Right lobe of liver (tissue), 4 donors: ENCODE data around the gene KRTAP12-3.

Experiments
- POLR2A ChIP-seq: fragments of 450-650 bp; IDR thresholded peaks from one replicate; pipeline ENCODE4 v1.6.1; 2017; ENCODE audit warnings: antibody characterized with exemption, mild to moderate bottlenecking
- TF ChIP-seq, protein P1 (sequence below), 4 donors: fragments of 200-600 bp in 3 of 4; fragments of 450-650 bp in 1 of 4; IDR thresholded peaks; one replicate each; pipeline versions ENCODE4 v1.5.1 to v1.8.0; 2016 to 2022; ENCODE audit warnings: antibody characterized with exemption in 4 of 4, mild to moderate bottlenecking in 2 of 4
- donor health status: DM: no; HTN: no; CAD: no.
- donor health status: DM: no; HTN: no; CAD: no.
- donor health status: DM: no; HTN: yes; CAD: no.

GRCh38 chr21:44628707-44629391 lies 28.9 kb upstream of the KRTAP12-3 start:
- TF ChIP-seq, protein P1, sequence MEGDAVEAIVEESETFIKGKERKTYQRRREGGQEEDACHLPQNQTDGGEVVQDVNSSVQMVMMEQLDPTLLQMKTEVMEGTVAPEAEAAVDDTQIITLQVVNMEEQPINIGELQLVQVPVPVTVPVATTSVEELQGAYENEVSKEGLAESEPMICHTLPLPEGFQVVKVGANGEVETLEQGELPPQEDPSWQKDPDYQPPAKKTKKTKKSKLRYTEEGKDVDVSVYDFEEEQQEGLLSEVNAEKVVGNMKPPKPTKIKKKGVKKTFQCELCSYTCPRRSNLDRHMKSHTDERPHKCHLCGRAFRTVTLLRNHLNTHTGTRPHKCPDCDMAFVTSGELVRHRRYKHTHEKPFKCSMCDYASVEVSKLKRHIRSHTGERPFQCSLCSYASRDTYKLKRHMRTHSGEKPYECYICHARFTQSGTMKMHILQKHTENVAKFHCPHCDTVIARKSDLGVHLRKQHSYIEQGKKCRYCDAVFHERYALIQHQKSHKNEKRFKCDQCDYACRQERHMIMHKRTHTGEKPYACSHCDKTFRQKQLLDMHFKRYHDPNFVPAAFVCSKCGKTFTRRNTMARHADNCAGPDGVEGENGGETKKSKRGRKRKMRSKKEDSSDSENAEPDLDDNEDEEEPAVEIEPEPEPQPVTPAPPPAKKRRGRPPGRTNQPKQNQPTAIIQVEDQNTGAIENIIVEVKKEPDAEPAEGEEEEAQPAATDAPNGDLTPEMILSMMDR (IDR thresholded peaks at IDR 0.05), result no peak
- no peak for TF ChIP-seq POLR2A
